K562 (cell line): ENCODE data around the gene SMIM3. TPM values are rescaled to one million over a fixed set of nuclear protein-coding genes. Genes with fewer than 3 reads are reported as not detected.

Experiments
- ATAC-seq: fragments of 200-7000 bp; cut with Tn5 transposase; 3 replicates; pipeline ENCODE4 v1.9.1; 2020; ENCODE audit warnings: moderate library complexity
- BruUV-seq: library from RNA; stranded (reverse); fragments of 400-500 nt; replicated peaks from 2 replicates; lab custom pipeline; 2021; lab: Mats Ljungman, UMichigan
- CTCF ChIA-PET: fragments of 300-600 bp; formaldehyde crosslinking; extraction: SDS; loops from one replicate; lab custom pipeline; 2021; ENCODE audit warnings: low intra/inter-chr PET ratio; lab: Yijun Ruan, JAX
- POLR2A ChIA-PET: fragments of 300-600, 350-650 bp; sonication (Branson Sonifier 250); formaldehyde crosslinking; extraction: SDS; loops from one replicate; lab custom pipeline; 2021; ENCODE audit warnings: antibody characterized with exemption, inconsistent platforms; lab: Yijun Ruan, JAX
- DNase-seq, 4 experiments: peaks; one replicate each; pipeline versions ENCODE4 v3.0.0 to v3.0.0-alpha.2; 2011 to 2018; ENCODE audit warnings: low spot score in 3 of 4, mixed read lengths in 3 of 4; ENCODE audit errors: extremely low read depth in 1 of 4
- FAIRE-seq: peaks from 2 replicates; lab custom pipeline; 2011; peaks lifted over from hg19 to GRCh38; lab: Jason Lieb, UNC
- H2AFZ ChIP-seq: 2 replicates; pipeline ENCODE4 v1.6.0; 2011; ENCODE audit warnings: low read depth, low read length, control low read depth, inconsistent platforms
- H3K27ac ChIP-seq: fragments of 200-600 bp; 3 replicates; pipeline ENCODE4 v1.8.0; 2011; ENCODE audit warnings: low read depth, mild to moderate bottlenecking, control low read depth, inconsistent platforms, low read length, moderate library complexity, mixed read lengths; ENCODE audit errors: extremely low read depth
- H3K27me3 ChIP-seq, 2 experiments: fragments of 300-600 bp in 1 of 2; 2 replicates in 1 of 2; 3 replicates in 1 of 2; pipeline versions ENCODE4 v1.6.0 to v1.8.0; 2011; ENCODE audit warnings: inconsistent platforms in 2 of 2, low read length in 2 of 2, mild to moderate bottlenecking in 1 of 2, mixed read lengths in 1 of 2, moderate library complexity in 1 of 2; ENCODE audit not compliant: control insufficient read depth in 2 of 2, insufficient read depth in 2 of 2
- H3K36me3 ChIP-seq: fragments of 300-600 bp; 3 replicates; pipeline ENCODE4 v1.8.0; 2011; ENCODE audit warnings: mild to moderate bottlenecking, low read length, inconsistent platforms; ENCODE audit not compliant: control insufficient read depth, insufficient read depth
- H3K4me1 ChIP-seq, 2 experiments: fragments of 200-600 bp in 1 of 2; replicated peaks in 1 of 2; 2 replicates in 1 of 2; 3 replicates in 1 of 2; pipeline versions ENCODE4 v1.5.1 to v1.8.0; 2011; ENCODE audit warnings: inconsistent platforms in 2 of 2, low read length in 2 of 2, mild to moderate bottlenecking in 1 of 2, mixed read lengths in 1 of 2, moderate library complexity in 1 of 2; ENCODE audit not compliant: control insufficient read depth in 2 of 2, insufficient read depth in 2 of 2
- H3K4me2 ChIP-seq: 2 replicates; pipeline ENCODE4 v1.6.1; 2011; ENCODE audit warnings: low read length, control low read depth, inconsistent platforms, mixed read lengths; ENCODE audit not compliant: insufficient read depth
- H3K4me3 ChIP-seq: fragments of 200-600 bp; sonication (generic), shearing (Covaris generic); 2 replicates; pipeline ENCODE4 v1.5.1; 2016; ENCODE audit warnings: control low read depth, inconsistent platforms
- H3K79me2 ChIP-seq: fragments of 200-600 bp; 3 replicates; pipeline ENCODE4 v1.8.0; 2011; ENCODE audit warnings: low read length, inconsistent platforms; ENCODE audit not compliant: control insufficient read depth, insufficient read depth
- H3K9ac ChIP-seq, 2 experiments: 2 replicates each; pipeline versions ENCODE4 v1.6.0 to v1.6.1; 2011; ENCODE audit warnings: low read depth in 2 of 2, low read length in 2 of 2, control low read depth in 1 of 2, inconsistent platforms in 1 of 2, mild to moderate bottlenecking in 1 of 2, mixed read lengths in 1 of 2; ENCODE audit not compliant: insufficient read depth in 1 of 2
- H3K9me1 ChIP-seq: one replicate; pipeline ENCODE4 v1.6.0; 2011; ENCODE audit warnings: inconsistent platforms, mild to moderate bottlenecking, low read length, moderate library complexity; ENCODE audit not compliant: control insufficient read depth, insufficient read depth
- H3K9me3 ChIP-seq: replicated peaks from 2 replicates; pipeline ENCODE4 v1.5.1; 2011; ENCODE audit warnings: low read depth, low read length, inconsistent platforms; ENCODE audit not compliant: control insufficient read depth, insufficient read depth
- H4K20me1 ChIP-seq: replicated peaks from 2 replicates; pipeline ENCODE4 v1.6.1; 2011; ENCODE audit warnings: low read length, inconsistent platforms, mixed read lengths; ENCODE audit not compliant: control insufficient read depth, insufficient read depth
- CBFB ChIP-seq: sonication (generic); formaldehyde crosslinking; IDR thresholded peaks from 2 replicates; pipeline ENCODE4 v1.4.0; 2020; ENCODE audit warnings: mild to moderate bottlenecking, missing genetic modification reagents
- CCAR2 ChIP-seq: fragments of 200-400 bp; formaldehyde crosslinking; IDR thresholded peaks from 2 replicates; pipeline ENCODE4 v1.6.1; 2017; ENCODE audit warnings: mild to moderate bottlenecking, low read depth, low read length
- JUND ChIP-seq, 2 experiments: IDR thresholded peaks; 2 replicates in 1 of 2; 3 replicates in 1 of 2; pipeline ENCODE4 v1.6.1; 2011; ENCODE audit warnings: borderline replicate concordance in 2 of 2, low read depth in 2 of 2, low read length in 2 of 2, improper control_type of control experiment in 1 of 2, missing biosample characterization in 1 of 2, missing genetic modification characterization in 1 of 2, missing genetic modification reagents in 1 of 2
- NELFE ChIP-seq: IDR thresholded peaks from 2 replicates; pipeline ENCODE4 v1.6.1; 2011; ENCODE audit warnings: mild to moderate bottlenecking; ENCODE audit not compliant: insufficient read depth, insufficient read length
- NUFIP1 ChIP-seq: fragments of 450-650 bp; IDR thresholded peaks from 2 replicates; pipeline ENCODE4 v1.6.1; 2018; ENCODE audit not compliant: partially characterized antibody
- SMARCB1 ChIP-seq: IDR thresholded peaks from 2 replicates; pipeline ENCODE4 v1.6.1; 2011; ENCODE audit warnings: improper control_type of control experiment, low read depth; ENCODE audit not compliant: insufficient read length
- TFAM ChIP-seq: fragments of 250-450 bp; sonication (Bioruptor Pico); conservative IDR thresholded peaks from 2 replicates; pipeline ENCODE4 v1.5.0; 2021; ENCODE audit warnings: mild to moderate bottlenecking, moderate library complexity
- in situ Hi-C: fragments of 300-500 bp; cut with MboI; formaldehyde crosslinking; loops from 4 replicates; pipeline ENCODE4 v1.15.0; 2018; ENCODE audit warnings: inconsistent platforms, mixed read lengths
- intact Hi-C: fragments of 100-400 bp; cut with micrococcal nuclease; formaldehyde crosslinking; loops from 2 replicates; pipeline ENCODE4 v1.14.2; 2022
- polyA plus RNA-seq, 8 experiments: library from polyadenylated mRNA; depleted of rRNA in 4 of 8; stranded (reverse) in 5 of 8; unstranded in 3 of 8; fragments of >200 nt; fragmentation: Nextera tagmentation in 2 of 8; fragmentation: Illumina TruSeq in 1 of 8; extraction: Ambion mirVana in 2 of 8; extraction: Trizol in 1 of 8; gene quantifications; 2 replicates each; pipeline versions ENCODE4 v1.2.1 to v1.2.3, GENCODE V29; 2011 to 2014; ENCODE audit warnings: inconsistent platforms in 1 of 8, missing spikeins in 1 of 8
- total RNA-seq, 7 experiments: library from RNA; depleted of rRNA in 6 of 7; stranded (reverse); fragments of >200 nt in 6 of 7; fragmentation: Illumina TruSeq in 2 of 7; extraction: Trizol in 2 of 7; gene quantifications; 2 replicates each; pipeline versions ENCODE4 v1.2.1 to v1.2.3, GENCODE V29; 2011 to 2021; ENCODE audit warnings: low replicate concordance in 1 of 7
- TF ChIP-seq, protein P1 (sequence below): sonication (generic); formaldehyde crosslinking; IDR thresholded peaks from 2 replicates; pipeline ENCODE4 v1.8.1; 2022; ENCODE audit warnings: missing genetic modification reagents
- TF ChIP-seq, protein P2 (sequence below): fragments of 250-450 bp; sonication (Bioruptor Pico); IDR thresholded peaks from 2 replicates; pipeline ENCODE4 v1.9.0; 2021; ENCODE audit warnings: mild to moderate bottlenecking, inconsistent platforms

Gene SMIM3
- total and polyA plus RNA-seq, 9 of the 15 experiments (the other 6 are each of a cell fraction or from before 2014, with no cell fraction given) = 4.1 to 27.7 (median 13.6) TPM

DNA sequence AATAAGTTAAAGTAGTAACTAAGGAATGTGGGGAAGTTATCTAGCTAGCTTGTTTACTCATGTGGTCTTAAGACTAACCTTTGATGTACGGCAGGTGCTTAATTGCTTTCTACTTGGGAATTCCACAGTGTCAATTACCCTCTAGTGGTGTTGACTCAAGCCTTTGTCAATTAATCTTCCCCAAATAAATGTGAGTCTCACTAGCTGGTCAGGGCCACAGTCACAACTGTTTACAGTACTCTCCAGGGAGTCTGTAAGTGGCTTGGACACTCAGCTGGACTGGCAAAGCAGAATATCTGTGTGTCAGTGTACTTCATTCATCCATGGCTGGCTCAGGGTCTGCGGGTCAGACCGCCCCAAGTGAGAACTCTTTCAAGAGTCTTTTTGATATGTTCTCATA, 30.8 kb downstream of the SMIM3 start (continued):
- TF ChIP-seq NELFE = no peak
- no peak for TF ChIP-seq JUND (IDR thresholded peaks at IDR 0.05; ENCODE audit: borderline replicate concordance, low read depth, low read length)
- no peak for TF ChIP-seq JUND (tag; IDR thresholded peaks at IDR 0.05; ENCODE audit: borderline replicate concordance, low read depth, low read length)
- TF ChIP-seq NUFIP1 = no peak
- TF ChIP-seq, protein P1, sequence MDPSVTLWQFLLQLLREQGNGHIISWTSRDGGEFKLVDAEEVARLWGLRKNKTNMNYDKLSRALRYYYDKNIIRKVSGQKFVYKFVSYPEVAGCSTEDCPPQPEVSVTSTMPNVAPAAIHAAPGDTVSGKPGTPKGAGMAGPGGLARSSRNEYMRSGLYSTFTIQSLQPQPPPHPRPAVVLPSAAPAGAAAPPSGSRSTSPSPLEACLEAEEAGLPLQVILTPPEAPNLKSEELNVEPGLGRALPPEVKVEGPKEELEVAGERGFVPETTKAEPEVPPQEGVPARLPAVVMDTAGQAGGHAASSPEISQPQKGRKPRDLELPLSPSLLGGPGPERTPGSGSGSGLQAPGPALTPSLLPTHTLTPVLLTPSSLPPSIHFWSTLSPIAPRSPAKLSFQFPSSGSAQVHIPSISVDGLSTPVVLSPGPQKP (CRISPR knock-in tag) = no peak

DNA sequence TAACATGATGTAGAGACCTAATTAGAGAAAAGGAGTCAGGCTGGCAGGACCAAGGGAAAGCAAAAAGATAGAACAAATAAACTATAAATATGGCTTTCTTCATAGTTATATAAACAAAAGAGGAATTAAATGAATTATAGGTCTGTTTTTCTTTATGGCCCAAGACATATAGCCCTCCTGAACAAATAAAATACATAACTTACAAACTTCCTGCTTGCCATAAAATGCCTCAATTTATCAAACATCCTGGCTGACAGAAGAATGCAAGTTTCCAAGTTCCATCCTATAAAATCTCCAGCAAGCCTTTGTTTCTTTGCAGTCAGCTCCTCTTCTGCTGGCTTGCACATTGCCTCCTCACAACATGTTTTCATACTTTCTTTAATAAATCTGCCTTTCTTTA, 36.5 kb downstream of the SMIM3 start:
- H3K9me1 ChIP-seq = no peaks in the 10 kb centered on the region
- no TSS peak for BruUV-seq
- in situ Hi-C loops (no loop called here), intact Hi-C loops (no loop called here)
- no peak overlapping the region for H2AFZ ChIP-seq
- no peaks in the 10 kb centered on the region for H3K4me1 ChIP-seq
- no peak overlapping the region for H3K4me2 ChIP-seq
- POLR2A ChIA-PET = no interaction called here
- H3K27me3 ChIP-seq = no peaks in the 10 kb centered on the region
- H3K9me3 ChIP-seq = no peaks in the 10 kb centered on the region
- no peak for FAIRE-seq
- H3K9ac ChIP-seq = no peak overlapping the region
- DNase-seq = no peak
- no peak for ATAC-seq
- no peaks in the 10 kb centered on the region for H4K20me1 ChIP-seq
- no peaks in the 10 kb centered on the region for H3K79me2 ChIP-seq
- no peak overlapping the region for H3K27ac ChIP-seq
- no peak overlapping the region for H3K4me3 ChIP-seq
- no peaks in the 10 kb centered on the region for H3K36me3 ChIP-seq
- CTCF ChIA-PET = no interaction called here
- no peak for TF ChIP-seq TFAM (CRISPR knock-in tag)
- TF ChIP-seq, protein P2, sequence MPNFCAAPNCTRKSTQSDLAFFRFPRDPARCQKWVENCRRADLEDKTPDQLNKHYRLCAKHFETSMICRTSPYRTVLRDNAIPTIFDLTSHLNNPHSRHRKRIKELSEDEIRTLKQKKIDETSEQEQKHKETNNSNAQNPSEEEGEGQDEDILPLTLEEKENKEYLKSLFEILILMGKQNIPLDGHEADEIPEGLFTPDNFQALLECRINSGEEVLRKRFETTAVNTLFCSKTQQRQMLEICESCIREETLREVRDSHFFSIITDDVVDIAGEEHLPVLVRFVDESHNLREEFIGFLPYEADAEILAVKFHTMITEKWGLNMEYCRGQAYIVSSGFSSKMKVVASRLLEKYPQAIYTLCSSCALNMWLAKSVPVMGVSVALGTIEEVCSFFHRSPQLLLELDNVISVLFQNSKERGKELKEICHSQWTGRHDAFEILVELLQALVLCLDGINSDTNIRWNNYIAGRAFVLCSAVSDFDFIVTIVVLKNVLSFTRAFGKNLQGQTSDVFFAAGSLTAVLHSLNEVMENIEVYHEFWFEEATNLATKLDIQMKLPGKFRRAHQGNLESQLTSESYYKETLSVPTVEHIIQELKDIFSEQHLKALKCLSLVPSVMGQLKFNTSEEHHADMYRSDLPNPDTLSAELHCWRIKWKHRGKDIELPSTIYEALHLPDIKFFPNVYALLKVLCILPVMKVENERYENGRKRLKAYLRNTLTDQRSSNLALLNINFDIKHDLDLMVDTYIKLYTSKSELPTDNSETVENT (CRISPR knock-in tag) = no peak
- TF ChIP-seq CBFB (CRISPR knock-in tag) = no peak
- TF ChIP-seq CCAR2 = no peak
- TF ChIP-seq SMARCB1 = no peak
